Measurements from ENCODE around the gene C16orf89.

The C16orf89 gene

DNA sequence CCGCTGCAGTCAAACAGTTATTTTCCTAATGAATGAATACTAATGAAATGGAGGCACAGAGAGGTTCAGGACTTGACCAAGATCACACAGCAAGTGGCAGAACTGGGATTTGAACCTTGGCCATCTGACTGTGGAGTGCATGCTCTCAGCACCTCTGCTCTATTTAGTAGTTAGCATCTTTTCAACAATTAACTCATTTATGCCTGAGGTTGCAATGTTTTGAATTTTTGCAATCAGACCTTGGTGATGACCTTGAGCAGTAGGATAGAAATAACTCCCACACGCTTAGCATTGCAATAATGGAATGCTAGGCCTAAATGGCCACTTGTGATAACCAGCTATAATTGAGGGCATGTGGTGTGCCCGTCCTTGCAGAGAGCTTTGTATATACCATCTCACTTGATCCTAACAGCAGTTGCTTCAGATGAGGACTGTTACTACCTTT, 63.0 kb downstream of the C16orf89 start:
- no peak for DNase-seq

DNA sequence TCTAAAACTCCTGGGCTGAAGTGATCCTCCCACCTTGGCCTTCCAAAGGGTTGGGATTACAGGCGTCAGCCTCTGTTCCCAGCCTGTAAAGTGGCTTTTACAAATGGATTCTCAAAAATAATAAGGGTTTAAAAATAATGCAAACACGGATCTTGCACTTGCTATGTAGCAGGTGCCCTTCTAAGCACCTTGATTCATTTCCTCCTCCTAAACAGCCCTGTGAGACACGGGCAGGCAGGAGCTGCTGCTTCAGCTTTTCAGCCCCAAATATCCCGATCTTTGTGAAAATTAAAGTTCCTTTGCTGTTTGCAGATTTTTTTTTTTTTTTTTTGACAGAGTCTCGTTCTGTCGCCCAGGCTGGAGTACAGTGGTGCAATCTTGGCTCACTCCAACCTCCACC, 63.8 kb downstream of the C16orf89 start:
- no peak for DNase-seq

DNA sequence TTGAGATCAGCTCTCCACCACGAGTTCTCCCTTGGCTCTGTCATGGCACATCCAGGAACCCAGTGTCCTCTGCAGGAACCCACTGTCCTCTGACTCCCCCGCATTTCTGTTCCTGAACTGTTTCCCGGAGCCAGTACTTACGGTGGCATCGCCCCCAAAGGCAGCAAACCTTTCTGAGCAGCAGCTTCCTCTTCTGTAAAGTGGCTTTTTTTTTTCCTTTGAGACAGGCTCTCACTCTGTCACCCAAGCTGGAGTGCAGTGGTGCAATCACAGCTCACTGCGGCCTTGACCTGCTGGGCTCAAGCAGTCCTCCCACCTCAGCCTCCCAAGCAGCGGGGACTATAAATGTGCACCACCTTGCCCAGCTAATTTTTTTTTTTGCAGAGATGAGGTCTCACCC, 64.2 kb downstream of the C16orf89 start:
- DNase-seq = no peak

DNA sequence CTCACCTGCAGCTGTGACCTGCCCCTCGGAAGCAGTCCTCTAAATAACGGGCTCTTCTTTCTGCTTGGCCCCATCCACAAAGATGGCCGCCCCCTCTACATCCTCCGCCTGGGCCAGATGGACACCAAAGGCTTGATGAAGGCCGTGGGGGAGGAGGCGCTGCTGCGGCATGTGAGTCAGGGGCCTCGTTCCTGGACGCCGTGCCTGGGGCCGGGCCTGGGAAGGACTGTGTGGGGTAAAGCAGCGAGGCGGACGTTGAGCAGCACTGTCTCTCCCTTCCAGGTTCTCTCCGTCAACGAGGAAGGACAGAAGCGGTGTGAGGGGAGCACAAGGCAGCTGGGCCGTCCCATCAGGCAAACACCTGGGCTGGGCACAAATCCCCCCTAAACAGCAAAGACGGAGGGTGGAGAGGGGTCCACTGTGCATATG, 65.2 kb downstream of the C16orf89 start:
- no peak for DNase-seq

DNA sequence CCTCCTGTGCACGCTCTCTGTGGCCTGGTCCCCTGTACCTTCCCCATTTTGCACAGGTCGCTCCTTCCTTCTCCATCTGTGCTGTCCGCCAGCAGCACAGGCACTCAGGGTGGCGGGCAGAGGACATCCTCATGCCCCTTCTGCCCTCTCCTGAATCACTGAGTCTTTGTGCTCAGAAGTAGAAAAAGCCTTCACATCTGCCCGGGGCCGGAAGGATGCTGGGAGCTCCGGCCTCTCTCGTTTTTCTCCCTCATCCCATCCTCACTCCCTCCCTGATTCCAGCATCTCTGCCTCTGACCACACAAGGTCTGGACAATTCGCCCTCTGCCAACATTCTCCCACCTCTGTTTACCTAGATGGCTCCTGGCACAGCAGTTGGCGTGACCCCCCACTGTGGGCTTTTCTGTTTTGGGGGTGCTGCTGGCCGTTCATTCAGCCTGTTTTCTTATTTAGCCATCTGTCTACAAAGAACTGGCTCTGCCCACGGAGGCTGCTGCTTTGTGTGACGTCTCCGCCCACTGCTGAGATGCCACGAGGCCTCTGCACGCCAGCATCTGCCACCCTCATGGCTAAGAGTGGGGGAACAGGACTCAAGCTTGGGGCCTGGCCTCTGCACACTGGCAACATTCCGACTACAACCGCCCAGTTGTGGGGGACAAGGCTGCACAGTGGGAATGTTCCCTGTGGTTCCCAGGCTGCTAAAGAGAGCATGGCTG, 70.9 kb downstream of the C16orf89 start:
- no peak for DNase-seq

Data from NCI-H1436 treated with DMSO at 0.1 percent for 48 hours (cell line).